ENCODE measurements around the gene MRPS2. TPM values are rescaled to one million over a fixed set of nuclear protein-coding genes. Genes with fewer than 3 reads are reported as not detected.

The MRPS2 gene
- total RNA-seq, 1 experiment from 2014 or later: 121 TPM

DNA sequence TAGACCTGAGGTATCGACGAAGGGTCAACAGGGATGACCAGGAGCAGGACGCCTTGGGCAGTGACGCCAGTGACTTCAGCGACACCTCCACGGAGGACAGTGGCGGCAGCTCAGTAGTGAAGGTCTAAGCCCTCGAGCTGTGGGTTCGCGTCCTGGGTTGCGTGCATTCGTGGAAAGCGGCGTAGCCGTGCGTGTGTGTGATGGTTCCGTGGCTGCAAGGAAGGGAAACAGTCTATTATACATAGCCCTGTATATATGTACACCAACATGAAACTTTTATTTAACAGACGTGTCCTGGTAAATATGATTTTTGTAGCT lies 12.5 kb upstream of the MRPS2 start:
- no peaks in the 10 kb centered on the region for H3K27me3 ChIP-seq (ENCODE audit: control insufficient read depth, insufficient read depth, low read length)
- DNase-seq: no peak
- no peak overlapping the region for H3K4me3 ChIP-seq (ENCODE audit: insufficient read depth, low read depth, low read length)
- peaks cover 27% of the 10 kb centered on the region for H3K36me3 ChIP-seq (replicated peaks; ENCODE audit: control insufficient read depth, insufficient read depth, low read length)

GRCh38 chr9:135488527-135488926 lies 12.0 kb upstream of the MRPS2 start:
- Histone ChIP-seq H3K4me3 (ENCODE audit: insufficient read depth, low read depth, low read length) (no peak overlapping the region), H3K36me3 (replicated peaks; ENCODE audit: control insufficient read depth, insufficient read depth, low read length) (peaks cover 23% of the 10 kb centered on the region), H3K27me3 (ENCODE audit: control insufficient read depth, insufficient read depth, low read length) (no peaks in the 10 kb centered on the region)
- no peak for DNase-seq

GRCh38 chr9:135489188-135489906 lies 11.1 kb upstream of the MRPS2 start:
- no peak for DNase-seq
- H3K27me3 ChIP-seq (ENCODE audit: control insufficient read depth, insufficient read depth, low read length): no peaks in the 10 kb centered on the region

GRCh38 chr9:135490166-135490870 lies 10.2 kb upstream of the MRPS2 start:
- H3K4me3 ChIP-seq (ENCODE audit: insufficient read depth, low read depth, low read length): no peak overlapping the region

More at GRCh38 chr9:135489188-135489906, 11.1 kb upstream of the MRPS2 start:
- peaks cover 19% of the 10 kb centered on the region for H3K36me3 ChIP-seq (replicated peaks; ENCODE audit: control insufficient read depth, insufficient read depth, low read length)
- H3K4me3 ChIP-seq (ENCODE audit: insufficient read depth, low read depth, low read length): no peak overlapping the region

DNA sequence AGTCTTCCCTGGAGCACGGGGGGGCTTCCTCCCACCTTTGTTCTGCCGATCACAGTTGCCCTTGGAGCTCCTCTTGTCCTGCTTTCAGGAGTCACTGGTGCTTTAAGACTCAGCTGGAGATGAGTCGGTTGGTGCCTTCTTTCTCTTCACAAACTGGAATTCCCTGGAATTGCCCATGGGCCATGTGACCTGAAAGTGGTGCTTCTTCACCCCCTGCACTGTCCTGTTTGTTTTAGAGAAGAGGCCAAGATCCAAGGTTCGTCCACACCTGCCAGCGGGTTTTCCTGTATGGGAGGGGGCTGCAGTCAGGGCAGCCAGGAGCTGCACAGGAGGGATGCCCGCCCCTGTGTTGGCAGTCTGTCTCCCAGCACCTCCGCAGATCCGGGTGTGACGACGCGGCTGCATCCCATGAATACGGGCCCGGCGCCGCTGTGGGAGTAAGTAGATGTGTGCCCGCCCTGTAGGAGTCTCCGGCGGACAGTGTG lies 9.5 kb upstream of the MRPS2 start:
- Histone ChIP-seq H3K4me3 (ENCODE audit: insufficient read depth, low read depth, low read length) (no peak overlapping the region), H3K27me3 (ENCODE audit: control insufficient read depth, insufficient read depth, low read length) (no peaks in the 10 kb centered on the region), H3K36me3 (replicated peaks; ENCODE audit: control insufficient read depth, insufficient read depth, low read length) (peaks cover 8% of the 10 kb centered on the region)
- peak; percentile 54 for DNase-seq

More at GRCh38 chr9:135490166-135490870, 10.2 kb upstream of the MRPS2 start:
- no peak for DNase-seq
- H3K27me3 ChIP-seq (ENCODE audit: control insufficient read depth, insufficient read depth, low read length): no peaks in the 10 kb centered on the region
- peaks cover 13% of the 10 kb centered on the region for H3K36me3 ChIP-seq (replicated peaks; ENCODE audit: control insufficient read depth, insufficient read depth, low read length)

GRCh38 chr9:135491764-135492163 lies 8.7 kb upstream of the MRPS2 start:
- DNase-seq: no peak
- no peaks in the 10 kb centered on the region for H3K27me3 ChIP-seq (ENCODE audit: control insufficient read depth, insufficient read depth, low read length)
- H3K4me3 ChIP-seq (ENCODE audit: insufficient read depth, low read depth, low read length): no peak overlapping the region
- peaks cover 8% of the 10 kb centered on the region for H3K36me3 ChIP-seq (replicated peaks; ENCODE audit: control insufficient read depth, insufficient read depth, low read length)

DNA sequence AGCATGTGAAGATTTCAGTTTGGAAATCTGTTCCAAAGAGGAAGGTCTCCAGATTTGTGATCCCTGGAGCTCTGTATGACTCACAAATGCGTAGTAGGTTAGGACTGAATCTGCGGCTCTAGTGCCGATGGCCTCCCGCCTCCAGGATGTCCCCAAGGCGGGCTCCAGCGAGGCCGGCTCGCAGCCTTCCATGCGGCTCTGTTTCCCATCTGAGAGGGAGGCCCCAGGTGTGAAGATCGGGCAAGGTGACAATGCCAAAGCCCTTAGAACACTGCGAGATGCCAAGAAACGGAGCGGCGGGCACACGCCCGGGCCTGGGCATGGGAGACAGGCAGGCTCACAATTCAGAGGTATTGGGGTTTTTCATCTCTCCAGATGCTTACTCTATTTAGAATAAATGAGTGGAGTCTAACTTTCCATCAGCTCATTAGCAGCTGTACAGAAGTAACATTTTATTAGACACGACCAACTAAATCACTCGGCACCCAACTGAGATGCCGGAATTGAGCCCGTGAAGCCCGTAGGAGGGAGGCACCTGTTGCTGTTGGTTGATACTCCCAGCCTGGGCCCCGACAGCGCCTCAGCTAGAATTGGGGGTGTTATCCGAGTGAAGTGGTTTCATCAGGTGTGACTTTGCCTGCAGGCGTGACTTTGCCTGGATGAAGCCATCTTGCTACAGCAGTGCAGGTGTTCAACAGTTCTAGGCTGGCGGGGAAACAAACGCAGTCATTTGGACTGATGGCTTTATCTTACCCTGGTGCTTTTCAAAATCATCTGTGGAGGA lies 7.4 kb upstream of the MRPS2 start:
- peaks cover 5% of the 10 kb centered on the region for H3K36me3 ChIP-seq (replicated peaks; ENCODE audit: control insufficient read depth, insufficient read depth, low read length)
- no peak overlapping the region for H3K4me3 ChIP-seq (ENCODE audit: insufficient read depth, low read depth, low read length)
- no peaks in the 10 kb centered on the region for H3K27me3 ChIP-seq (ENCODE audit: control insufficient read depth, insufficient read depth, low read length)
- DNase-seq: no peak

DNA sequence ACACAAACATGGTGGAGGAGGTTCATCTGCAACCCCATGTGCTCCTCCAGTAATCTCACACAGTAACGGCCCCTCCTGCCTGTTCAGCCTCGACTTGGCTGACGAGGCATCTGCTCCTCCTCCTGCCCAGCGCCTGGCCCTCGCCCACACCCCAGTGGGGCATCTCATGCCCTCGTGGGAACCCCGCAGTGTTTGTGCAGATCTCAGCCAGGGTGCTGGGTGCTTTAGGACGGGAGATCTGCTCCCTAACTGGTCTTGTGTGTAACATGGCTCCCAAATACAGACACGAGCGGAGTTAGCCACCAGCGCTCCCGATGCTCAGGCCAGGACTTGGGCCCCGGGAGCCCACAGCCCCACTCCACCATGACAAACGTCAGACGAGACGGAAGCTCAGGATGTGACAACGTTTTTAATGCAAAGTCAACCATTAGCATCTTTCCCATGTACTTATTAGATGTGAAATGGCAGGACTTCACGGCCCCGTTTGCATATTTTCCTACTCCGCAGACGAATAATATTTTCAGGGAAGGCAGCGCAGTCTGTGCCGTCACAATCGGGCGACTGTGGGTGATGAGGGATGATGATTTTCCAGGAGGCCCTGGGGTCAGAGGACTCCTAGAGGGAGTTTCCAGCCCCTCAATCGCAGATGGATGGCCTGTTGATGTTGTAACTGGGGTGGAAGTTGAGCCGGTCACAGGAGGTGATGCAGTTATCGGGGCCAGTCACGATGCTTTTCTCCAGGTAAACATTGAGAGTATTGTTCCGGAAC lies 5.5 kb upstream of the MRPS2 start:
- no peaks in the 10 kb centered on the region; the same call in 1 of the 2 replicates for H3K27me3 ChIP-seq (ENCODE audit: control insufficient read depth, insufficient read depth, low read length)
- no peak for DNase-seq
- H3K4me3 ChIP-seq (ENCODE audit: insufficient read depth, low read depth, low read length): no peak overlapping the region
- H3K36me3 ChIP-seq (replicated peaks; ENCODE audit: control insufficient read depth, insufficient read depth, low read length): no peaks in the 10 kb centered on the region

- no peak for DNase-seq
- Histone ChIP-seq H3K36me3 (replicated peaks; ENCODE audit: control insufficient read depth, insufficient read depth, low read length) (peaks cover 12% of the 10 kb centered on the region), H3K27me3 (ENCODE audit: control insufficient read depth, insufficient read depth, low read length) (no peaks in the 10 kb centered on the region; the same call in 1 of the 2 replicates), H3K4me3 (ENCODE audit: insufficient read depth, low read depth, low read length) (no peak overlapping the region)
Measured at GRCh38 chr9:135498381-135499126, 1.9 kb upstream of the MRPS2 start.

- DNase-seq: peak; percentile 96
- no peaks in the 10 kb centered on the region; the same call in 1 of the 2 replicates for H3K27me3 ChIP-seq (ENCODE audit: control insufficient read depth, insufficient read depth, low read length)
- H3K36me3 ChIP-seq (replicated peaks; ENCODE audit: control insufficient read depth, insufficient read depth, low read length): peaks cover 17% of the 10 kb centered on the region
- peak overlapping the region; percentile 87 for H3K4me3 ChIP-seq (ENCODE audit: insufficient read depth, low read depth, low read length)
Measured at GRCh38 chr9:135499326-135500070, 984 bp upstream of the MRPS2 start.

DNA sequence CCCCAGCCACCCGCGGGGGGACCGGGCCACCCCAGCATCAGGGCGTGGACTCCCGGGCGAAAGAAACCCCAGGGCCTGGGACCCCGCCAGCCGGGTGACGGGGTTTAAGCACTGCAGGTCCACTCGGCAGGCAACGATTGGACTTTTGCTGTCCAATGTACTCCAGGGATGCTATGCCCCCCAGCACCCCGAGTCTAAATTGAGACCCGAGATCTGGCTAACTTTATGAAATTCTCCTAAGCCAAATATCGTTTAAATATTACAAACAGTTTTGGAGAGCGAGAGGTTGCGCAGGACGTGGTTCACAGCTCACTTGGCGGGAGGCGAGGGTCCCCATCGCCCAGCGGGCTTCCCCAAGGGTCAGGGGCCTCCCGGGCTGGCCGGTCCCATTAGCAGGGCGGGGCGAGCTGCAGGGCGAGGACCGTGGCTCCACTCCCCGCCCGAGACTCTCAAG lies 384 bp upstream of the MRPS2 start:
- H3K4me3 ChIP-seq (ENCODE audit: insufficient read depth, low read depth, low read length): peak overlapping the region; percentile 87
- H3K27me3 ChIP-seq (ENCODE audit: control insufficient read depth, insufficient read depth, low read length): no peaks in the 10 kb centered on the region; the same call in 1 of the 2 replicates
- DNase-seq: no peak
- peaks cover 18% of the 10 kb centered on the region for H3K36me3 ChIP-seq (replicated peaks; ENCODE audit: control insufficient read depth, insufficient read depth, low read length)

GRCh38 chr9:135501261-135502167 lies 1.0 kb downstream of the MRPS2 start:
- peak overlapping the region; percentile 87 for H3K4me3 ChIP-seq (ENCODE audit: insufficient read depth, low read depth, low read length)
- DNase-seq: peak; percentile 91
- no peaks in the 10 kb centered on the region; the same call in 1 of the 2 replicates for H3K27me3 ChIP-seq (ENCODE audit: control insufficient read depth, insufficient read depth, low read length)
- H3K36me3 ChIP-seq (replicated peaks; ENCODE audit: control insufficient read depth, insufficient read depth, low read length): peaks cover 18% of the 10 kb centered on the region

Data from H7 (cell line).